ENCODE measurements around the gene HBG1.

The HBG1 gene

GRCh38 chr11:5232176-5232575 is 17.5 kb downstream of the HBG1 start:
- no peak for TF ChIP-seq CTCF (IDR thresholded peaks at IDR 0.05; ENCODE audit: insufficient read depth, low read depth, low read length, missing control alignments)
- no peak overlapping the region for H3K4me3 ChIP-seq (ENCODE audit: low read length)
- no peak for DNase-seq (ENCODE audit: low read depth)

- no peak for DNase-seq (ENCODE audit: low read depth)
- H3K4me3 ChIP-seq (ENCODE audit: low read length), result no peak overlapping the region
- no peak for TF ChIP-seq CTCF (IDR thresholded peaks at IDR 0.05; ENCODE audit: insufficient read depth, low read depth, low read length, missing control alignments)
Measured at GRCh38 chr11:5231111-5231510, 18.5 kb downstream of the HBG1 start.

GRCh38 chr11:5230266-5230665 is 19.4 kb downstream of the HBG1 start:
- no peak for DNase-seq (ENCODE audit: low read depth)
- H3K4me3 ChIP-seq (ENCODE audit: low read length), result no peak overlapping the region
- TF ChIP-seq CTCF (IDR thresholded peaks at IDR 0.05; ENCODE audit: insufficient read depth, low read depth, low read length, missing control alignments), result no peak

- no peak for TF ChIP-seq CTCF (IDR thresholded peaks at IDR 0.05; ENCODE audit: insufficient read depth, low read depth, low read length, missing control alignments)
- H3K4me3 ChIP-seq (ENCODE audit: low read length), result no peak overlapping the region
- no peak for DNase-seq (ENCODE audit: low read depth)
Measured at GRCh38 chr11:5229796-5230195, 19.9 kb downstream of the HBG1 start.

GRCh38 chr11:5229356-5229755 is 20.3 kb downstream of the HBG1 start:
- H3K4me3 ChIP-seq (ENCODE audit: low read length), result no peak overlapping the region
- no peak for TF ChIP-seq CTCF (IDR thresholded peaks at IDR 0.05; ENCODE audit: insufficient read depth, low read depth, low read length, missing control alignments)
- DNase-seq (ENCODE audit: low read depth), result no peak

- no peak for TF ChIP-seq CTCF (IDR thresholded peaks at IDR 0.05; ENCODE audit: insufficient read depth, low read depth, low read length, missing control alignments)
Measured at GRCh38 chr11:5228124-5228523, 21.5 kb downstream of the HBG1 start.

GRCh38 chr11:5227681-5228080 is 22.0 kb downstream of the HBG1 start:
- H3K4me3 ChIP-seq (ENCODE audit: low read length), result no peak overlapping the region
- no peak for TF ChIP-seq CTCF (IDR thresholded peaks at IDR 0.05; ENCODE audit: insufficient read depth, low read depth, low read length, missing control alignments)
- no peak for DNase-seq (ENCODE audit: low read depth)

More at GRCh38 chr11:5228124-5228523, 21.5 kb downstream of the HBG1 start:
- no peak for DNase-seq (ENCODE audit: low read depth)
- no peak overlapping the region for H3K4me3 ChIP-seq (ENCODE audit: low read length)
